HEK293T (cell line): ENCODE results near the gene CD2.

ENCODE experiments used
- ARNT ChIP-seq: fragments of 450-650 bp; IDR thresholded peaks from 2 replicates; pipeline ENCODE4 v1.6.1; 2017; ENCODE audit warnings: mild to moderate bottlenecking
- FOXM1 ChIP-seq: fragments of 450-650 bp; IDR thresholded peaks from 2 replicates; pipeline ENCODE4 v1.6.1; 2017; ENCODE audit warnings: mild to moderate bottlenecking, borderline replicate concordance
- SP1 ChIP-seq: fragments of 450-650 bp; IDR thresholded peaks from 2 replicates; pipeline ENCODE4 v1.6.1; 2017

DNA sequence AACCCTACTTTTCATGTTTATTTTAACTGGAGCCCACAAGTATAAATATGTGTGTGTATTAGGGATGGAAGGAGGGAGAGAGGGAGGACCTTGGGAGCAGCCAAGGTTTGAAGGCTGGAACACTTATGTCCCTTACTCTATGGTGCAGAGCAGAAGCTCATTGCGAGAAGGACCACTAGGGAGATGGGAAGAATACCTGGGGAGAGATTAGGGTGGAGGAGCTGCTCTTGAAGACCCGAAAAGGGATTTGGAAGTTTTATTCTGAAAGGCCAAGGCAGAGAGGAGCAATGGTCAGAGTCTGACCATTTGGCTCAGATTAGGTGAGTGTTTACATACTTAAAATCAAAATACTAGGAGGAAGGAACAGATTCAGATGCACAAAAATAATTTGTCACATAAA is 8.1 kb downstream of the CD2 start:
- TF ChIP-seq ARNT, result no peak
- TF ChIP-seq SP1, result no peak
- TF ChIP-seq FOXM1, result no peak
